ENCODE data around the gene ACOX2. TPM values are rescaled to one million over a fixed set of nuclear protein-coding genes. Genes with fewer than 3 reads are reported as not detected.

The ACOX2 gene
- total and polyA plus RNA-seq, 2 of the 13 experiments (the other 11 are each of a cell fraction or from before 2014, with no cell fraction given), result 42.6 to 98.5 TPM

DNA sequence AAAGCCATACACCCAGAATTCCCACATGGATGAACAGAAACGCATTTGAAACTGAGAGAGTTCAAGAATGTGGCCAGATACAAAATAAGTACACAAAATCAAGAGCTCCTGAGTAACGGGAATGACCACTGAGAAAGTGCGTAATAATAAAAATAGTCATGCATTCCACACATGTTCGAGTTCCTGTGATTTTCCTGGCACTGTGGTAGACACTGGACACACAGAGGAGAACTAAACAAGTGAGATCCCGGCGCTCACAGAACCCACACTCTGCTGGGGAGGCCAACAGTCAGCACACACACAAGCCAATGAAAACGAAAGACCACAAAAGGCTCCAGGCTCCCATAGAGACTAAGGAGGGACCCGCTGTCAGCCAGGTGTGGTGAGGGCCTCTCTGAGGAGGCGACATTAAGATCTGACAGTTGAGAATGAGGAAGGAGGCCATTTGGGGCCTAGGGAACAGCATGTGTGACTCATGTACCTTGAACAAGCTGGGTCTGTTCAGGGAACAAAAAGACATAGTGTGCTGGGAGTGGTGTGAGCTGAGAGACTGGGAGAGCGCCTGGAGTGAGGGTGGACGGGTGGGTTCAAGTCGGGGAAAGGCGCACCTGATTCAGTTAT, 35.1 kb upstream of the ACOX2 start:
- H3K36me3 ChIP-seq (replicated peaks in 1 of 2; ENCODE audit: control insufficient read depth in 1 of 2, insufficient read depth in 2 of 2, low read length in 2 of 2), result no peaks in the 10 kb centered on the region
- H3K4me1 ChIP-seq (ENCODE audit: insufficient read depth, low read length), result no peaks in the 10 kb centered on the region
- ATAC-seq, result no peak
- no peaks in the 10 kb centered on the region for H3K27me3 ChIP-seq (ENCODE audit: control insufficient read depth in 1 of 2, insufficient read depth in 2 of 2, low read length in 2 of 2)
- no peak for DNase-seq (ENCODE audit: low spot score)
- 70% methylated on average over 13 of the region's 13 CpGs for WGBS (ENCODE audit: low lambda C conversion rate)
- no peaks in the 10 kb centered on the region for H3K79me2 ChIP-seq (ENCODE audit: insufficient read depth, low read length)
- no TSS peak for BruUV-seq (replicated peaks)
- H3K9me3 ChIP-seq (ENCODE audit: low read length), result no peaks in the 10 kb centered on the region
- H3K4me3 ChIP-seq (replicated peaks in 1 of 3; ENCODE audit: insufficient read depth in 1 of 3, low read depth in 2 of 3, low read length in 3 of 3), result no peak overlapping the region
- H3K4me2 ChIP-seq (ENCODE audit: low read depth, low read length), result no peak overlapping the region
- H3K9ac ChIP-seq (ENCODE audit: insufficient read depth, low read depth, low read length), result no peak overlapping the region
- ChIA-PET POLR2A (no interaction called here), CTCF (ENCODE audit: low intra/inter-chr PET ratio, low total read pairs) (no interaction called here)
- no peak for TF ChIP-seq ZNF20 (CRISPR knock-in tag; IDR thresholded peaks at IDR 0.05)
- intact Hi-C loops (cut with micrococcal nuclease; ENCODE audit: unreplicated experiment), result no loop called here
- no peak for FAIRE-seq
- no peak overlapping the region for H2AFZ ChIP-seq (ENCODE audit: low read length)
- no peak overlapping the region for H3K27ac ChIP-seq (ENCODE audit: extremely low read length, insufficient read depth, low read length)
- H4K20me1 ChIP-seq (ENCODE audit: insufficient read depth, low read length), result no peaks in the 10 kb centered on the region
- in situ Hi-C loops (cut with HindIII; ENCODE audit: extremely low pct_ligation_motif_present, low pct_unique_long_range_greater_than_20kb), result no loop called here

DNA sequence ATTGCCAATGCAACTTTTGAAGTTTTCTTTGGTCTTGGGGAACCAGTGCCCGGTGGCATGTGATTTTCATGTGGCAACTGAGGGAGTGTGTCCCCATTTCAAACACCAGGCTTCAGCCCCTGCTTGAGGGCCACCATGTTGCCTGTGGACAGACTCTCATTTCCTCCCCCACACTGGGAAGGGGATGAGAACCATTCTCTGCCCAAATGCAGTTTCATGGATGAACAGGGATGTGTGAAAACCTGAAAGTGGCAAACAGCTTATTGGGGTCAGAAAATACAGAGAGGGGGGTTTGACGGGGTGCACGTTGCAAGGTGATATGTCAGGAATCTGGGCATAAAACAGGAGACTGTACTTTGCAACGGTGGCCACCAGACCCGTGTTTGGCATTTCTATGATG, 33.9 kb upstream of the ACOX2 start:
- H3K4me3 ChIP-seq (replicated peaks in 1 of 3; ENCODE audit: insufficient read depth in 1 of 3, low read depth in 2 of 3, low read length in 3 of 3), result no peak overlapping the region
- in situ Hi-C loops (cut with HindIII; ENCODE audit: extremely low pct_ligation_motif_present, low pct_unique_long_range_greater_than_20kb), result no loop called here
- ChIA-PET CTCF (ENCODE audit: low intra/inter-chr PET ratio, low total read pairs) (no interaction called here), POLR2A (no interaction called here)
- ATAC-seq (no peak), DNase-seq (ENCODE audit: low spot score) (no peak), FAIRE-seq (no peak)
- no peaks in the 10 kb centered on the region for H3K27me3 ChIP-seq (ENCODE audit: control insufficient read depth in 1 of 2, insufficient read depth in 2 of 2, low read length in 2 of 2)
- H3K79me2 ChIP-seq (ENCODE audit: insufficient read depth, low read length), result no peaks in the 10 kb centered on the region
- H3K36me3 ChIP-seq (replicated peaks in 1 of 2; ENCODE audit: control insufficient read depth in 1 of 2, insufficient read depth in 2 of 2, low read length in 2 of 2), result no peaks in the 10 kb centered on the region
- intact Hi-C loops (cut with micrococcal nuclease; ENCODE audit: unreplicated experiment), result no loop called here
- H3K4me2 ChIP-seq (ENCODE audit: low read depth, low read length), result no peak overlapping the region
- WGBS (ENCODE audit: low lambda C conversion rate), result 43% methylated on average over 4 of the region's 5 CpGs
- H3K4me1 ChIP-seq (ENCODE audit: insufficient read depth, low read length), result peaks cover 12% of the 10 kb centered on the region
- H3K9ac ChIP-seq (ENCODE audit: insufficient read depth, low read depth, low read length), result no peak overlapping the region
- no peak overlapping the region for H3K27ac ChIP-seq (ENCODE audit: extremely low read length, insufficient read depth, low read length)
- H2AFZ ChIP-seq (ENCODE audit: low read length), result no peak overlapping the region
- H4K20me1 ChIP-seq (ENCODE audit: insufficient read depth, low read length), result no peaks in the 10 kb centered on the region
- BruUV-seq (replicated peaks), result no TSS peak
- H3K9me3 ChIP-seq (ENCODE audit: low read length), result no peaks in the 10 kb centered on the region
- TF ChIP-seq ZNF44 (CRISPR knock-in tag; IDR thresholded peaks at IDR 0.05) (no peak), NCOA5 (CRISPR knock-in tag; IDR thresholded peaks at IDR 0.05) (no peak), KAT7 (CRISPR knock-in tag; IDR thresholded peaks at IDR 0.05; ENCODE audit: borderline replicate concordance) (no peak), ZNF543 (CRISPR knock-in tag; IDR thresholded peaks at IDR 0.05) (no peak), CREM (IDR thresholded peaks at IDR 0.05) (no peak), CREM (CRISPR knock-in tag; IDR thresholded peaks at IDR 0.05) (no peak), GATA4 (IDR thresholded peaks at IDR 0.05; ENCODE audit: borderline replicate concordance, low read depth) (no peak), ZFP62 (CRISPR knock-in tag; IDR thresholded peaks at IDR 0.05) (no peak), FOSL1 (CRISPR knock-in tag; IDR thresholded peaks at IDR 0.05; ENCODE audit: borderline replicate concordance) (no peak), NFIC (IDR thresholded peaks at IDR 0.05; ENCODE audit: low read length) (no peak), ZSCAN22 (CRISPR knock-in tag; IDR thresholded peaks at IDR 0.05) (no peak), HMG20B (CRISPR knock-in tag; conservative IDR thresholded peaks at IDR 0.05) (no peak)
- TF ChIP-seq, protein P1, sequence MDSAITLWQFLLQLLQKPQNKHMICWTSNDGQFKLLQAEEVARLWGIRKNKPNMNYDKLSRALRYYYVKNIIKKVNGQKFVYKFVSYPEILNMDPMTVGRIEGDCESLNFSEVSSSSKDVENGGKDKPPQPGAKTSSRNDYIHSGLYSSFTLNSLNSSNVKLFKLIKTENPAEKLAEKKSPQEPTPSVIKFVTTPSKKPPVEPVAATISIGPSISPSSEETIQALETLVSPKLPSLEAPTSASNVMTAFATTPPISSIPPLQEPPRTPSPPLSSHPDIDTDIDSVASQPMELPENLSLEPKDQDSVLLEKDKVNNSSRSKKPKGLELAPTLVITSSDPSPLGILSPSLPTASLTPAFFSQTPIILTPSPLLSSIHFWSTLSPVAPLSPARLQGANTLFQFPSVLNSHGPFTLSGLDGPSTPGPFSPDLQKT (CRISPR knock-in tag; IDR thresholded peaks at IDR 0.05; ENCODE audit: borderline replicate concordance), result no peak
- TF ChIP-seq, protein P2, sequence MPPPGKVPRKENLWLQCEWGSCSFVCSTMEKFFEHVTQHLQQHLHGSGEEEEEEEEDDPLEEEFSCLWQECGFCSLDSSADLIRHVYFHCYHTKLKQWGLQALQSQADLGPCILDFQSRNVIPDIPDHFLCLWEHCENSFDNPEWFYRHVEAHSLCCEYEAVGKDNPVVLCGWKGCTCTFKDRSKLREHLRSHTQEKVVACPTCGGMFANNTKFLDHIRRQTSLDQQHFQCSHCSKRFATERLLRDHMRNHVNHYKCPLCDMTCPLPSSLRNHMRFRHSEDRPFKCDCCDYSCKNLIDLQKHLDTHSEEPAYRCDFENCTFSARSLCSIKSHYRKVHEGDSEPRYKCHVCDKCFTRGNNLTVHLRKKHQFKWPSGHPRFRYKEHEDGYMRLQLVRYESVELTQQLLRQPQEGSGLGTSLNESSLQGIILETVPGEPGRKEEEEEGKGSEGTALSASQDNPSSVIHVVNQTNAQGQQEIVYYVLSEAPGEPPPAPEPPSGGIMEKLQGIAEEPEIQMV (CRISPR knock-in tag; IDR thresholded peaks at IDR 0.05; ENCODE audit: low read depth), result no peak
- TF ChIP-seq, protein P3, sequence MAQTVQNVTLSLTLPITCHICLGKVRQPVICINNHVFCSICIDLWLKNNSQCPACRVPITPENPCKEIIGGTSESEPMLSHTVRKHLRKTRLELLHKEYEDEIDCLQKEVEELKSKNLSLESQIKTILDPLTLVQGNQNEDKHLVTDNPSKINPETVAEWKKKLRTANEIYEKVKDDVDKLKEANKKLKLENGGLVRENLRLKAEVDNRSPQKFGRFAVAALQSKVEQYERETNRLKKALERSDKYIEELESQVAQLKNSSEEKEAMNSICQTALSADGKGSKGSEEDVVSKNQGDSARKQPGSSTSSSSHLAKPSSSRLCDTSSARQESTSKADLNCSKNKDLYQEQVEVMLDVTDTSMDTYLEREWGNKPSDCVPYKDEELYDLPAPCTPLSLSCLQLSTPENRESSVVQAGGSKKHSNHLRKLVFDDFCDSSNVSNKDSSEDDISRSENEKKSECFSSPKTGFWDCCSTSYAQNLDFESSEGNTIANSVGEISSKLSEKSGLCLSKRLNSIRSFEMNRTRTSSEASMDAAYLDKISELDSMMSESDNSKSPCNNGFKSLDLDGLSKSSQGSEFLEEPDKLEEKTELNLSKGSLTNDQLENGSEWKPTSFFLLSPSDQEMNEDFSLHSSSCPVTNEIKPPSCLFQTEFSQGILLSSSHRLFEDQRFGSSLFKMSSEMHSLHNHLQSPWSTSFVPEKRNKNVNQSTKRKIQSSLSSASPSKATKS (CRISPR knock-in tag; IDR thresholded peaks at IDR 0.05), result no peak
